Lower leg skin (tissue), 4 donors: ENCODE results near the gene MOCS1. TPM values are rescaled to one million over a fixed set of nuclear protein-coding genes. Genes with fewer than 3 reads are reported as not detected.
"Not testable (repeated sequence)": the region's sequence is repeated elsewhere in the genome, so short reads cannot be mapped to it uniquely, and the experiment has no call there.

ENCODE experiments used
- DNase-seq, 2 donors: peaks; one replicate each; pipeline ENCODE4 v3.0.0-alpha.2; 2019; ENCODE audit warnings: low spot score in 2 of 2
- H3K4me3 ChIP-seq: fragments of 200-600 bp; sonication (generic); 2 replicates; pipeline ENCODE4 v1.5.1; 2017; ENCODE audit warnings: mild to moderate bottlenecking, low read depth; ENCODE audit not compliant: poor library complexity, severe bottlenecking
- POLR2A ChIP-seq, 2 donors: fragments of 450-650 bp; IDR thresholded peaks; one replicate each; pipeline ENCODE4 v1.6.1; 2016 to 2017; ENCODE audit warnings: antibody characterized with exemption in 2 of 2, mild to moderate bottlenecking in 1 of 2, moderate library complexity in 1 of 2
- WGBS, 2 donors: methylation state at CpG; one replicate each; pipeline ENCODE4 v1.1.5; 2018; 5-methylcytosine and 5-hydroxymethylcytosine counted together
- intact Hi-C: fragments of 100-400 bp; cut with DNase I; formaldehyde crosslinking; loops from one replicate; pipeline ENCODE4 v1.15.0; 2023; ENCODE audit warnings: low total_unique reads
- total RNA-seq, 4 donors: library from RNA; depleted of rRNA; stranded (reverse); fragments of >200 nt; gene quantifications; one replicate each; pipeline ENCODE4 v1.1.0, GENCODE V29; 2016
- TF ChIP-seq, protein P1 (sequence below), 3 donors: fragments of 450-650 bp; IDR thresholded peaks; one replicate each; pipeline ENCODE4 v1.5.1; 2016; ENCODE audit warnings: antibody characterized with exemption in 3 of 3, mild to moderate bottlenecking in 3 of 3, moderate library complexity in 2 of 3

MOCS1 gene
- total RNA-seq, 4 donors from 2014 or later, result 4.8 to 18.7 (median 10.5) TPM

DNA sequence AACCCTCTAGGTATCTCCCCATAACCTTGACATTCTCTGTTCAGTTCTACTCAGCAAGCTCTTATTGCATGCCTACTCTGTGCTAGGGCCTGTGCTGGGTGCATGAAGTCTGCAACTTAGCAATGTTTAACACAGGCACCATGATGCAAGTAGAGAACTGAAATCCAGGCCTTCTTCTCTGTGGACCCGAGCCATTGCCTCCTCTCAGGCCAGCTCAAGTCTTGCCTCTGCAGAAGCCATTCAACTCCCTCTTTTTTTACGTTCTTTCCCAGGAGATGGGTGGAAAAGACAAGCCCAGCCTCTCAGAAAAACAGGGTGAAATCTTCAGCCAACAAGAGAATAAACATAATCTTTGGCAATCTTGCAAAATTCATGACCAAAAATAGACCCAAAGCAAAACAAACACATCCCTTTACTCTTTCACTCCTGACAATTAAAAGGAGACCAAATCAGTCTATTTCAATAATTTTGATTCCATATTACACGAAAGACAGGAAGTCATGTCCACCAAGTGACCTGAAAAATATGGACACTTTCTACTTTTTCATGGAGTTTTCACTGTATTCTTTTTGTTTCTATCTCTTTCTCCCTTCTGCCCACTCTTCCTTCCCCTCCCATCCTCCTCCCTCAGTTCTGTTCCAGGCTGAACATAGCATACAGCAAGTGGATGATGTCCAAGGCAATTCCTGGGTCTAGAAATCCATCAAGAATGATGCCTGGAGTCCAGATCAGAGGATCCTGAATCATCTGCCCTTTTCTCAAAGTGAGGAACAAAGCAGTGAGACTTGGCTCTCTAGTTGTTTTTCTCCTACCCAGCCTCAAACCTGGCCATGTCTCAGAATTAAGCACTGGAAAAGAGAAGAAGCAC, 45.4 kb upstream of the MOCS1 start:
- DNase-seq, result peak in 1 of 2 donors; percentile 30
- intact Hi-C loops, result loop anchor here (5.0 kb wide), 1 partner anchor 328 kb away; no protein-coding TSS in a partner anchor
- WGBS, 2 donors, result 36 to 38% methylated on average over 3 of the region's 3 CpGs
- TF ChIP-seq POLR2A (IDR thresholded peaks at IDR 0.05), result no peak
- TF ChIP-seq, protein P1, sequence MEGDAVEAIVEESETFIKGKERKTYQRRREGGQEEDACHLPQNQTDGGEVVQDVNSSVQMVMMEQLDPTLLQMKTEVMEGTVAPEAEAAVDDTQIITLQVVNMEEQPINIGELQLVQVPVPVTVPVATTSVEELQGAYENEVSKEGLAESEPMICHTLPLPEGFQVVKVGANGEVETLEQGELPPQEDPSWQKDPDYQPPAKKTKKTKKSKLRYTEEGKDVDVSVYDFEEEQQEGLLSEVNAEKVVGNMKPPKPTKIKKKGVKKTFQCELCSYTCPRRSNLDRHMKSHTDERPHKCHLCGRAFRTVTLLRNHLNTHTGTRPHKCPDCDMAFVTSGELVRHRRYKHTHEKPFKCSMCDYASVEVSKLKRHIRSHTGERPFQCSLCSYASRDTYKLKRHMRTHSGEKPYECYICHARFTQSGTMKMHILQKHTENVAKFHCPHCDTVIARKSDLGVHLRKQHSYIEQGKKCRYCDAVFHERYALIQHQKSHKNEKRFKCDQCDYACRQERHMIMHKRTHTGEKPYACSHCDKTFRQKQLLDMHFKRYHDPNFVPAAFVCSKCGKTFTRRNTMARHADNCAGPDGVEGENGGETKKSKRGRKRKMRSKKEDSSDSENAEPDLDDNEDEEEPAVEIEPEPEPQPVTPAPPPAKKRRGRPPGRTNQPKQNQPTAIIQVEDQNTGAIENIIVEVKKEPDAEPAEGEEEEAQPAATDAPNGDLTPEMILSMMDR (IDR thresholded peaks at IDR 0.05), result no peak
- no peak overlapping the region for H3K4me3 ChIP-seq

DNA sequence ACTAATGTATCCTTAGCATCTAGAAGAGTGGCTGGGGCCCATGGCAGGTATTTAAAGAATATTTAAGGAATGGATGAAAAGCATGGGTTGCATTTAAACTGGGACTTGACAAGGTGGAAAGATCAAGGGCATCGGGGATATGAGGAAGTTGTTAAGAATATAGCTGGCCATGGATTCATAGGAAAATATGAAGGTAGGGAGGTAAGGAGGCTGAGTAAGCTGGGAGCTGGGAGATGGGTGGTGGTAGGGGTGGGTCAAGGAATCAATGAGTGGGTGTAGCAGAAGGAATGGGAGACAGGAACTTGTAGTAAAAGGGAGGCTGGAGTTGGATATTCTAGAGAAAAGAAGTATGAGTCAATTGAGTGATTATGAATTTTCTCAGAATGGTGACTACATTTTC, 44.0 kb upstream of the MOCS1 start:
- intact Hi-C loops, result no loop called here
- DNase-seq, result no peak
- no peak overlapping the region for H3K4me3 ChIP-seq
- TF ChIP-seq POLR2A (IDR thresholded peaks at IDR 0.05), result no peak
- TF ChIP-seq, protein P1 (IDR thresholded peaks at IDR 0.05), result no peak
- 81 to 97% methylated on average over 1 of the region's 1 CpG for WGBS, 2 donors

DNA sequence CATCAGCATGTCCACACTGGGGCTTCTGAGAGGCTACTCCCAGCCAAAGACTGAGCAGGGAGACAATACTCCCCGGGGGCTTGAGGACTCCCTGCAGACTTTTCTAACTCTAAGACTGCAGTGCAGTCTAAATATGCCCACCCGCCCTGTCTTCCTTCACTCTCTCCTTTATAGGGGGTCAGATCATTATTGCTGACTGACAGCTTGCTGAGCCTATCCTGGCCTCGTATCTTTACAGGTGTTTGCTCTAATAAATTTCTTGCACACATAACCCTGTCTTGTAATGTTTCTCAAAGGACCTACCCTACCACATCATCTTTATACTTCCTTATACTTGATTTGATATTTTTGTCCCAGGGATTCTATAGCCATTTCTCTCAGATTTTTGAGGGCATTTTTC, 39.4 kb upstream of the MOCS1 start:
- intact Hi-C loops, result no loop called here
- 73 to 83% methylated on average over 3 of the region's 3 CpGs for WGBS, 2 donors
- no peak for DNase-seq
- TF ChIP-seq, protein P1 (IDR thresholded peaks at IDR 0.05), result no peak
- no peak for TF ChIP-seq POLR2A (IDR thresholded peaks at IDR 0.05)
- H3K4me3 ChIP-seq, result no peak overlapping the region

DNA sequence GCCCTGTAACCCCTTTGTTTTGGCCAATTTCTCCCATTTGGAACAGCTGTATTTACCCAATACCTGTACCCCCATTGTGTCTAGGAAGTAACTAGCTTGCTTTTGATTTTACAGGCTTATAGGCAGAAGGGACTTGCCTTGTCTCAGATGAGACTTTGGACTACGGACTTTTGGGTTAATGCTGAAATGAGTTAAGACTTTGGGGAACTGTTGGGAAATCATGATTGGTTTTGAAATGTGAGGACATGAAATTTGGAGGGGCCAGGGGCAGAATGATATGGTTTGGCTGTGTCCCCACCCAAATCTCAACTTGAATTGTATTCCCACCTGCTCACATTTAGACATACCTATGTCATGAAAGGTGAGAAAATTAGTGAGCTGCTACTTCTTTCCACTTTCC, 38.5 kb upstream of the MOCS1 start:
- intact Hi-C loops, H3K4me3 ChIP-seq, DNase-seq: not testable (repeated sequence)
- 88 to 97% methylated on average over 1 of the region's 1 CpG for WGBS, 2 donors

DNA sequence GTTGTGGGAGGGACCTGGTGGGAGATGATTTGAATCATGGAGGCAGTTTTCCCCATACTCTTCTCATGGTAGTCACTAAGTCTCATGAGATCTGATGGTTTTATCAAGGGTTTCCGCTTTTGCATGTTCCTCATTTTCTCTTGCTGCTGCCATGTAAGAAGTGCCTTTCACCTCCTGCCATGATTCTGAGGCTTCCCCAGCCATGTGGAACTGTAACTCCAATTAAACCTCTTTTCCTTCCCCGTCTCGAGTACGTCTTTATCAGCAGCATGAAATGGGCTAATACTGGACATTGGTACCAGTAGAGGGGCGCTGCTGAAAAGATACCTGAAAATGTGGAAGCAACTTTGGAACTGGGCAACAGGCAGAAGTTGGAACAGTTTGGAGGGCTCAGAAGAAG, 36.9 kb upstream of the MOCS1 start:
- WGBS, 2 donors, result 71 to 89% methylated on average over 5 of the region's 5 CpGs
- DNase-seq, intact Hi-C loops, H3K4me3 ChIP-seq: not testable (repeated sequence)

DNA sequence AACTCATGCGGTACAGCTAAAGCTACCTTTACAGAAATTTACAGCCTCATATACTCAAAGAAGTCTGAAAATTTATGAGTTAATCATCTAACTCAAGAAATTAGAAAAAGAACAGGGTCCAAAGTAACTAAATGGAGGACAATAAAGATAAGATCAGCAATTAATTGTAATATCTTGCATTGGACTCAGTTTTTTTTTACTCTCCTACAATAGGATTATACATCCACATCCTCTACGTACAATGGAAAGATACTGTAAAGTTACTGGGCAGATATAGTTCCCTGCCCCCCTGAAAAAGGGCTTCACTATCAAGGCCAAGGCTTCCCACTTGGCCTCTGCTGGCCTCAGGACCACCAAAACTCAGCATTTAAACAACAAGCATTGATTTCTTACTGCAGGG, 31.5 kb upstream of the MOCS1 start:
- 98 to 100% methylated on average over 2 of the region's 2 CpGs for WGBS, 2 donors

More for the DNA sequence above, 31.5 kb upstream of the MOCS1 start:
- intact Hi-C loops, result no loop called here
- TF ChIP-seq, protein P1 (IDR thresholded peaks at IDR 0.05), result no peak
- TF ChIP-seq POLR2A (IDR thresholded peaks at IDR 0.05), result no peak
- DNase-seq, result no peak
- no peak overlapping the region for H3K4me3 ChIP-seq
